Fibroblast of mammary gland (primary cell): Measurements from ENCODE around the gene MYBPC1.

Experiments
- DNase-seq: peaks from one replicate; pipeline ENCODE4 v3.0.0-alpha.2; 2010; ENCODE audit warnings: low read depth
- H3K4me3 ChIP-seq: 2 replicates; pipeline ENCODE4 v1.5.1; 2011; ENCODE audit warnings: low read depth, mild to moderate bottlenecking, low read length, moderate library complexity; ENCODE audit not compliant: control insufficient read depth
- CTCF ChIP-seq: conservative IDR thresholded peaks from 2 replicates; pipeline ENCODE4 v1.5.1; 2011; ENCODE audit warnings: low read depth, low read length, inconsistent platforms; ENCODE audit not compliant: control insufficient read depth, insufficient read depth

MYBPC1 gene

GRCh38 chr12:101690544-101691098 is 95.8 kb downstream of the MYBPC1 start:
- no peak overlapping the region for H3K4me3 ChIP-seq
- TF ChIP-seq CTCF, result no peak
- DNase-seq, result no peak

GRCh38 chr12:101691503-101692096 is 96.8 kb downstream of the MYBPC1 start:
- H3K4me3 ChIP-seq, result no peak overlapping the region
- DNase-seq, result no peak
- TF ChIP-seq CTCF, result no peak

- H3K4me3 ChIP-seq, result no peak overlapping the region
- TF ChIP-seq CTCF, result no peak
- peak; percentile 22 for DNase-seq
These were observed 99.6 kb downstream of the MYBPC1 start for GRCh38 chr12:101694297-101694848.

GRCh38 chr12:101694986-101695385 is 100.2 kb downstream of the MYBPC1 start:
- TF ChIP-seq CTCF, result no peak
- no peak overlapping the region for H3K4me3 ChIP-seq
- no peak for DNase-seq

- no peak overlapping the region for H3K4me3 ChIP-seq
- DNase-seq, result peak; percentile 56
- no peak for TF ChIP-seq CTCF
These were observed 100.9 kb downstream of the MYBPC1 start for GRCh38 chr12:101695706-101696105.

- TF ChIP-seq CTCF, result no peak
- DNase-seq, result peak; percentile 20
- H3K4me3 ChIP-seq, result peak overlapping the region; percentile 80
These were observed 101.8 kb downstream of the MYBPC1 start for GRCh38 chr12:101696251-101697196.
